Keratinocyte (primary cell): ENCODE data around the gene KRTAP10-8. TPM values are rescaled to one million over a fixed set of nuclear protein-coding genes. Genes with fewer than 3 reads are reported as not detected.
"Not testable (repeated sequence)": the region's sequence is repeated elsewhere in the genome, so short reads cannot be mapped to it uniquely, and the experiment has no call there.

Experiments
- DNase-seq: peaks from one replicate; pipeline ENCODE4 v3.0.0-alpha.2; 2011; ENCODE audit warnings: low read depth, missing footprints, low spot score
- FAIRE-seq: peaks from 2 replicates; lab custom pipeline; 2011; peaks lifted over from hg19 to GRCh38; lab: Jason Lieb, UNC
- H2AFZ ChIP-seq: 2 replicates; pipeline ENCODE4 v1.6.0; 2012; ENCODE audit warnings: low read length, control low read depth, inconsistent platforms; ENCODE audit not compliant: control insufficient read depth
- H3K27ac ChIP-seq: 2 replicates; pipeline ENCODE4 v1.5.1; 2011; ENCODE audit warnings: low read length; ENCODE audit not compliant: control insufficient read depth, insufficient read depth
- H3K27me3 ChIP-seq: 3 replicates; pipeline ENCODE4 v1.6.0; 2011; ENCODE audit warnings: low read length; ENCODE audit not compliant: control insufficient read depth, insufficient read depth; ENCODE audit errors: extremely low read depth
- H3K36me3 ChIP-seq, 2 experiments: 2 replicates in 1 of 2; 3 replicates in 1 of 2; pipeline ENCODE4 v1.5.1; 2011; ENCODE audit warnings: low read length in 2 of 2, mild to moderate bottlenecking in 1 of 2; ENCODE audit not compliant: control insufficient read depth in 2 of 2, insufficient read depth in 2 of 2; ENCODE audit errors: extremely low read depth in 1 of 2
- H3K4me1 ChIP-seq: 3 replicates; pipeline ENCODE4 v1.5.1; 2011; ENCODE audit warnings: low read length; ENCODE audit not compliant: control insufficient read depth, insufficient read depth; ENCODE audit errors: extremely low read depth
- H3K4me2 ChIP-seq: 3 replicates; pipeline ENCODE4 v1.6.0; 2011; ENCODE audit warnings: low read depth, low read length; ENCODE audit not compliant: control insufficient read depth, insufficient read depth; ENCODE audit errors: extremely low read depth
- H3K4me3 ChIP-seq, 3 experiments: fragments of 200-600 bp in 1 of 3; sonication (generic) in 1 of 3; 2 replicates in 2 of 3; 3 replicates in 1 of 3; pipeline ENCODE4 v1.5.1; 2011 to 2016; ENCODE audit warnings: low read length in 3 of 3, mild to moderate bottlenecking in 3 of 3, control low read depth in 2 of 3, inconsistent platforms in 1 of 3, low read depth in 1 of 3, mixed read lengths in 1 of 3, mixed run types in 1 of 3, moderate library complexity in 1 of 3; ENCODE audit not compliant: control insufficient read depth in 2 of 3, insufficient read depth in 2 of 3; ENCODE audit errors: extremely low read depth in 1 of 3
- H3K79me2 ChIP-seq: 2 replicates; pipeline ENCODE4 v1.6.0; 2012; ENCODE audit warnings: low read length; ENCODE audit not compliant: control insufficient read depth, insufficient read depth
- H3K9ac ChIP-seq: 3 replicates; pipeline ENCODE4 v1.6.0; 2011; ENCODE audit warnings: low read length; ENCODE audit not compliant: control insufficient read depth, insufficient read depth; ENCODE audit errors: extremely low read depth
- H3K9me1 ChIP-seq: 3 replicates; pipeline ENCODE4 v1.6.0; 2011; ENCODE audit warnings: low read length; ENCODE audit not compliant: control insufficient read depth, insufficient read depth; ENCODE audit errors: extremely low read depth
- H3K9me3 ChIP-seq: 2 replicates; pipeline ENCODE4 v1.5.1; 2012; ENCODE audit warnings: low read depth, low read length; ENCODE audit not compliant: control insufficient read depth
- H4K20me1 ChIP-seq: 3 replicates; pipeline ENCODE4 v1.6.0; 2011; ENCODE audit warnings: low read length; ENCODE audit not compliant: control insufficient read depth, insufficient read depth; ENCODE audit errors: extremely low read depth
- CTCF ChIP-seq, 3 experiments: IDR thresholded peaks in 1 of 3; conservative IDR thresholded peaks in 1 of 3; optimal IDR thresholded peaks in 1 of 3; 2 replicates in 2 of 3; 3 replicates in 1 of 3; pipeline versions ENCODE3 to v1.5.1; 2011; ENCODE audit warnings: low read length in 3 of 3, mild to moderate bottlenecking in 3 of 3, moderate library complexity in 2 of 3, control low read depth in 1 of 3, inconsistent platforms in 1 of 3; ENCODE audit not compliant: insufficient read depth in 2 of 3; ENCODE audit errors: extremely low read depth in 1 of 3
- dilution Hi-C: fragments of 300-500 bp; cut with MboI; formaldehyde crosslinking; loops from one replicate; pipeline ENCODE4 v1.7.0; 2020; ENCODE audit warnings: low sequenced_read_pairs; ENCODE audit not compliant: extremely low pct_ligation_motif_present
- polyA plus RNA-seq, 5 experiments: library from polyadenylated mRNA; depleted of rRNA in 3 of 5; stranded (reverse) in 3 of 5; stranded (forward) in 1 of 5; unstranded in 1 of 5; fragments of >200 nt; gene quantifications; 1 replicate in 1 of 5; 2 replicates in 3 of 5; 3 replicates in 1 of 5; pipeline versions ENCODE4 v1.2.1 to v1.2.3, GENCODE V29; 2011 to 2012; ENCODE audit warnings: missing spikeins in 2 of 5, low read depth in 1 of 5, low replicate concordance in 1 of 5

The KRTAP10-8 gene
- polyA plus RNA-seq, 1 donor (not counting 4 experiments of a cell fraction or from before 2014, with no cell fraction given): not detected

GRCh38 chr21:44572959-44573583 is 38.8 kb upstream of the KRTAP10-8 start:
- H2AFZ ChIP-seq: no peak overlapping the region
- H3K4me2 ChIP-seq: no peak overlapping the region
- no peaks in the 10 kb centered on the region for H3K4me1 ChIP-seq
- DNase-seq: no peak
- H3K27me3 ChIP-seq: no peaks in the 10 kb centered on the region
- H3K4me3 ChIP-seq: no peak overlapping the region
- H3K9me1 ChIP-seq: no peaks in the 10 kb centered on the region
- no peak for TF ChIP-seq CTCF (optimal IDR thresholded peaks at IDR 0.05 in 1 of 3, IDR thresholded peaks at IDR 0.05 in 1 of 3, conservative IDR thresholded peaks at IDR 0.05 in 1 of 3; ENCODE audit: extremely low read depth in 1 of 3, insufficient read depth in 2 of 3, low read length in 3 of 3)
- H3K9ac ChIP-seq: no peak overlapping the region
- H3K79me2 ChIP-seq: no peaks in the 10 kb centered on the region
- dilution Hi-C loops: no loop called here
- H4K20me1 ChIP-seq: no peaks in the 10 kb centered on the region
- H3K27ac ChIP-seq: no peak overlapping the region
- no peaks in the 10 kb centered on the region for H3K36me3 ChIP-seq
- H3K9me3 ChIP-seq: no peaks in the 10 kb centered on the region
- no peak for FAIRE-seq

- H2AFZ ChIP-seq, H3K9me1 ChIP-seq, H3K9me3 ChIP-seq, dilution Hi-C loops, FAIRE-seq, H4K20me1 ChIP-seq, H3K79me2 ChIP-seq, H3K4me1 ChIP-seq, H3K9ac ChIP-seq, H3K27me3 ChIP-seq, H3K4me3 ChIP-seq, H3K27ac ChIP-seq, H3K4me2 ChIP-seq, H3K36me3 ChIP-seq, DNase-seq: not testable (repeated sequence)
Measured at GRCh38 chr21:44573630-44574456, 38.0 kb upstream of the KRTAP10-8 start, which contains the start of gene KRTAP10-4. Gene KRTAP10-4, plus strand, starts transcription at chr21:44573729. Its CDS starts 30 bp downstream, at chr21:44573759.
